GM20431 (cell line): ENCODE data around the gene TBC1D10A.

Experiments used
- in situ Hi-C: fragments of 300-500 bp; cut with MseI, MboI; formaldehyde crosslinking; loops from one replicate; pipeline ENCODE4 v1.15.0; 2020; ENCODE audit warnings: low sequenced_read_pairs; ENCODE audit not compliant: unreplicated experiment

Gene TBC1D10A

GRCh38 chr22:30274437-30274812 lies 52.3 kb downstream of the TBC1D10A start:
- in situ Hi-C loops = no loop called here

GRCh38 chr22:30273711-30274436 lies 52.9 kb downstream of the TBC1D10A start:
- in situ Hi-C loops = no loop called here

- in situ Hi-C loops = no loop called here
Observed at GRCh38 chr22:30272781-30273601, 53.8 kb downstream of the TBC1D10A start.

- in situ Hi-C loops = no loop called here
Observed at GRCh38 chr22:30270832-30271231, 55.9 kb downstream of the TBC1D10A start.

GRCh38 chr22:30268331-30268730 lies 58.4 kb downstream of the TBC1D10A start:
- in situ Hi-C loops = no loop called here

- in situ Hi-C loops = no loop called here
Observed at GRCh38 chr22:30267382-30268302, 59.1 kb downstream of the TBC1D10A start.

GRCh38 chr22:30266445-30267381 lies 60.0 kb downstream of the TBC1D10A start, which contains the start of gene OSM:
TSS of gene OSM (minus strand) at chr22:30266851. CDS start at chr22:30266799, 52 bp downstream.
- in situ Hi-C loops = no loop called here

GRCh38 chr22:30265823-30266444 lies 60.8 kb downstream of the TBC1D10A start:
- in situ Hi-C loops = no loop called here

GRCh38 chr22:30265131-30265720 lies 61.5 kb downstream of the TBC1D10A start:
- in situ Hi-C loops = no loop called here

- in situ Hi-C loops = no loop called here
Observed at GRCh38 chr22:30263883-30264282, 62.9 kb downstream of the TBC1D10A start.

- in situ Hi-C loops = no loop called here
Observed at GRCh38 chr22:30262917-30263741, 63.6 kb downstream of the TBC1D10A start.

GRCh38 chr22:30262112-30262511 lies 64.6 kb downstream of the TBC1D10A start:
- in situ Hi-C loops = no loop called here

GRCh38 chr22:30261134-30261533 lies 65.6 kb downstream of the TBC1D10A start:
- in situ Hi-C loops = no loop called here

GRCh38 chr22:30260682-30261081 lies 66.1 kb downstream of the TBC1D10A start:
- in situ Hi-C loops = no loop called here

GRCh38 chr22:30260276-30260675 lies 66.5 kb downstream of the TBC1D10A start:
- in situ Hi-C loops = no loop called here

GRCh38 chr22:30254314-30254713 lies 72.4 kb downstream of the TBC1D10A start:
- in situ Hi-C loops = no loop called here

GRCh38 chr22:30253205-30253852 lies 73.4 kb downstream of the TBC1D10A start:
- in situ Hi-C loops = no loop called here
